HEK293 (cell line): ENCODE data around the gene ZHX3.
A peak's percentile ranks its signal among the peaks of the same experiment; 100 is the strongest.

Experiments
- CTCF ChIA-PET: fragments of 350-600 bp; formaldehyde crosslinking; extraction: SDS; loops from one replicate; lab custom pipeline; 2021; ENCODE audit warnings: antibody characterized with exemption; lab: Yijun Ruan, JAX
- POLR2A ChIA-PET: fragments of 300-600 bp; formaldehyde crosslinking; extraction: SDS; loops from one replicate; lab custom pipeline; 2020; ENCODE audit warnings: antibody characterized with exemption, inconsistent platforms; lab: Yijun Ruan, JAX
- H3K27ac ChIP-seq: fragments of 200-500 bp; sonication (Bioruptor generic); 2 replicates; pipeline ENCODE4 v1.5.1; 2014; ENCODE audit warnings: low read depth, low read length, control low read depth, inconsistent platforms; ENCODE audit errors: extremely low read depth
- H3K36me3 ChIP-seq, 2 experiments: fragments of 200-500 bp in 1 of 2; sonication (Bioruptor generic) in 1 of 2; 1 replicate in 1 of 2; 2 replicates in 1 of 2; pipeline ENCODE4 v1.5.1; 2014 to 2017; ENCODE audit warnings: inconsistent platforms in 2 of 2, low read length in 2 of 2; ENCODE audit not compliant: control insufficient read depth in 2 of 2, insufficient read depth in 1 of 2
- H3K4me1 ChIP-seq: fragments of 200-500 bp; sonication (Bioruptor generic); 2 replicates; pipeline ENCODE4 v1.5.1; 2014; ENCODE audit warnings: mild to moderate bottlenecking, low read length, inconsistent platforms; ENCODE audit not compliant: control insufficient read depth, insufficient read depth
- H3K4me3 ChIP-seq: 2 replicates; pipeline ENCODE4 v1.5.1; 2011; ENCODE audit warnings: low read depth, mild to moderate bottlenecking, control low read depth, low read length, moderate library complexity
- H3K9me3 ChIP-seq: fragments of 200-500 bp; sonication (Bioruptor generic); 2 replicates; pipeline ENCODE4 v1.5.1; 2014; ENCODE audit warnings: low read depth, low read length, inconsistent platforms; ENCODE audit not compliant: control insufficient read depth, insufficient read depth
- ELK4 ChIP-seq: IDR thresholded peaks from 2 replicates; pipeline ENCODE4 v1.6.1; 2011; ENCODE audit warnings: mild to moderate bottlenecking, low read depth, low read length, borderline replicate concordance
- GLIS1 ChIP-seq: fragments of 450-650 bp; formaldehyde crosslinking; IDR thresholded peaks from 2 replicates; pipeline ENCODE4 v1.5.1; 2016; ENCODE audit warnings: missing biosample characterization, missing genetic modification characterization
- IKZF3 ChIP-seq: fragments of 450-650 bp; IDR thresholded peaks from 2 replicates; pipeline ENCODE4 v1.5.0; 2018; ENCODE audit warnings: missing biosample characterization, mild to moderate bottlenecking, missing genetic modification characterization, moderate library complexity
- KLF1 ChIP-seq: fragments of 450-650 bp; formaldehyde crosslinking; IDR thresholded peaks from 2 replicates; pipeline ENCODE4 v1.5.1; 2016; ENCODE audit warnings: missing biosample characterization, missing genetic modification characterization
- KLF7 ChIP-seq: fragments of 450-650 bp; formaldehyde crosslinking; IDR thresholded peaks from 2 replicates; pipeline ENCODE4 v1.5.1; 2016; ENCODE audit warnings: missing biosample characterization, missing genetic modification characterization, borderline replicate concordance
- SCRT2 ChIP-seq: fragments of 450-650 bp; formaldehyde crosslinking; IDR thresholded peaks from 2 replicates; pipeline ENCODE4 v1.5.1; 2016; ENCODE audit warnings: missing biosample characterization, missing genetic modification characterization
- ZBTB17 ChIP-seq: fragments of 450-650 bp; formaldehyde crosslinking; IDR thresholded peaks from 2 replicates; pipeline ENCODE4 v1.5.1; 2016; ENCODE audit warnings: missing biosample characterization, missing genetic modification characterization
- ZBTB6 ChIP-seq: fragments of 450-650 bp; formaldehyde crosslinking; IDR thresholded peaks from 2 replicates; pipeline ENCODE4 v1.5.1; 2017; ENCODE audit warnings: missing biosample characterization, missing genetic modification characterization
- ZBTB7A ChIP-seq: fragments of 450-650 bp; formaldehyde crosslinking; IDR thresholded peaks from 2 replicates; pipeline ENCODE4 v1.5.1; 2016; ENCODE audit warnings: low read depth, missing biosample characterization, missing genetic modification characterization
- ZIC2 ChIP-seq: fragments of 450-650 bp; formaldehyde crosslinking; IDR thresholded peaks from 2 replicates; pipeline ENCODE4 v1.5.1; 2016; ENCODE audit warnings: missing biosample characterization, missing genetic modification characterization
- ZNF184 ChIP-seq: fragments of 450-650 bp; IDR thresholded peaks from 2 replicates; pipeline ENCODE4 v1.5.1; 2018; ENCODE audit warnings: missing biosample characterization, mild to moderate bottlenecking, missing genetic modification characterization
- ZNF19 ChIP-seq: fragments of 450-650 bp; formaldehyde crosslinking; IDR thresholded peaks from 2 replicates; pipeline ENCODE4; 2016; ENCODE audit warnings: missing biosample characterization, missing genetic modification characterization, low read depth
- ZNF24 ChIP-seq: fragments of 450-650 bp; formaldehyde crosslinking; IDR thresholded peaks from 2 replicates; pipeline ENCODE4 v1.5.1; 2016; ENCODE audit warnings: missing biosample characterization, missing genetic modification characterization
- ZNF350 ChIP-seq: fragments of 450-650 bp; formaldehyde crosslinking; IDR thresholded peaks from 2 replicates; pipeline ENCODE4 v1.5.0; 2017; ENCODE audit warnings: missing biosample characterization, mild to moderate bottlenecking, missing genetic modification characterization
- ZNF423 ChIP-seq: fragments of 450-650 bp; formaldehyde crosslinking; IDR thresholded peaks from 2 replicates; pipeline ENCODE4 v1.5.1; 2016; ENCODE audit warnings: missing biosample characterization, missing genetic modification characterization
- ZNF521 ChIP-seq: fragments of 450-650 bp; formaldehyde crosslinking; IDR thresholded peaks from 2 replicates; pipeline ENCODE4 v1.5.1; 2017; ENCODE audit warnings: missing biosample characterization, mild to moderate bottlenecking, missing genetic modification characterization
- ZNF530 ChIP-seq: fragments of 450-650 bp; formaldehyde crosslinking; IDR thresholded peaks from 2 replicates; pipeline ENCODE4 v1.5.1; 2016; ENCODE audit warnings: low read depth, missing biosample characterization, missing genetic modification characterization
- ZNF571 ChIP-seq: fragments of 450-650 bp; formaldehyde crosslinking; IDR thresholded peaks from 2 replicates; pipeline ENCODE4 v1.5.0; 2017; ENCODE audit warnings: missing biosample characterization, missing genetic modification characterization
- ZNF610 ChIP-seq: fragments of 450-650 bp; formaldehyde crosslinking; IDR thresholded peaks from 2 replicates; pipeline ENCODE4 v1.5.1; 2016; ENCODE audit warnings: missing biosample characterization, missing genetic modification characterization, borderline replicate concordance
- ZNF629 ChIP-seq: fragments of 450-650 bp; formaldehyde crosslinking; IDR thresholded peaks from 2 replicates; pipeline ENCODE4 v1.5.1; 2017; ENCODE audit warnings: missing biosample characterization, missing genetic modification characterization
- ZNF704 ChIP-seq: fragments of 450-650 bp; formaldehyde crosslinking; IDR thresholded peaks from 2 replicates; pipeline ENCODE4 v1.5.1; 2016; ENCODE audit warnings: missing biosample characterization, missing genetic modification characterization
- ZNF707 ChIP-seq: fragments of 450-650 bp; formaldehyde crosslinking; IDR thresholded peaks from 2 replicates; pipeline ENCODE4 v1.5.1; 2016; ENCODE audit warnings: missing biosample characterization, missing genetic modification characterization
- ZNF837 ChIP-seq: fragments of 450-650 bp; formaldehyde crosslinking; IDR thresholded peaks from 2 replicates; pipeline ENCODE4 v1.5.1; 2016; ENCODE audit warnings: missing biosample characterization, missing genetic modification characterization
- ZSCAN4 ChIP-seq: fragments of 450-650 bp; formaldehyde crosslinking; IDR thresholded peaks from 2 replicates; pipeline ENCODE4 v1.5.1; 2017; ENCODE audit warnings: missing biosample characterization, missing genetic modification characterization

The ZHX3 gene

GRCh38 chr20:41180599-41181333, 136.8 kb downstream of the ZHX3 start:
- POLR2A ChIA-PET: no interaction called here
- TF ChIP-seq ZNF423 (no peak), ZNF571 (tag by site-specific recombination) (no peak), SCRT2 (tag by site-specific recombination) (peak; percentile 72)
- Histone ChIP-seq H3K27ac (no peak overlapping the region), H3K9me3 (no peaks in the 10 kb centered on the region), H3K4me1 (no peaks in the 10 kb centered on the region), H3K4me3 (no peak overlapping the region), H3K36me3 (peaks cover 0 to 57% of the 10 kb centered on the region in 2 experiments; a peak in 1 of 3 replicates)
- CTCF ChIA-PET: interaction anchor here (1.0 kb wide), 1 partner anchor 159 kb away, joined by 4 read pairs; no protein-coding TSS in a partner anchor

GRCh38 chr20:41179961-41180360, 137.6 kb downstream of the ZHX3 start:
- no peak overlapping the region for H3K27ac ChIP-seq
- H3K9me3 ChIP-seq: no peaks in the 10 kb centered on the region
- ChIA-PET CTCF (no interaction called here), POLR2A (interaction anchor here (0.6 kb wide), 1 partner anchor 162 kb away, joined by 3 read pairs; no protein-coding TSS in a partner anchor)
- H3K4me3 ChIP-seq: no peak overlapping the region
- no peak for TF ChIP-seq ZNF19
- no peak for TF ChIP-seq ZBTB6 (tag by site-specific recombination)
- TF ChIP-seq ZBTB7A: no peak
- no peak for TF ChIP-seq KLF7 (tag by site-specific recombination)
- no peak for TF ChIP-seq ZNF610 (tag by site-specific recombination)
- TF ChIP-seq ZNF704 (tag by site-specific recombination): no peak
- no peak for TF ChIP-seq ZNF530 (tag by site-specific recombination)
- peaks cover 0 to 61% of the 10 kb centered on the region in 2 experiments; a peak in 1 of 3 replicates for H3K36me3 ChIP-seq
- H3K4me1 ChIP-seq: no peaks in the 10 kb centered on the region

- no peak overlapping the region for H3K4me3 ChIP-seq
- TF ChIP-seq GLIS1 (tag by site-specific recombination): peak; percentile 48; the same call in 1 of the 2 replicates
- no peak for TF ChIP-seq ZSCAN4
- peak; percentile 100 for TF ChIP-seq ZIC2 (tag by site-specific recombination)
- TF ChIP-seq ZBTB17: 0 out of 2 replicates have a peak, but pooled peaks have one; percentile 31
- ChIA-PET CTCF (no interaction called here), POLR2A (no interaction called here)
- H3K36me3 ChIP-seq: peaks cover 0 to 65% of the 10 kb centered on the region in 2 experiments; a peak in 1 of 3 replicates
- no peaks in the 10 kb centered on the region for H3K4me1 ChIP-seq
- no peaks in the 10 kb centered on the region for H3K9me3 ChIP-seq
- H3K27ac ChIP-seq: no peak overlapping the region
Observed at GRCh38 chr20:41178904-41179432, 138.6 kb downstream of the ZHX3 start.

GRCh38 chr20:41178495-41178894, 139.0 kb downstream of the ZHX3 start:
- no peak overlapping the region for H3K27ac ChIP-seq
- ChIA-PET CTCF (no interaction called here), POLR2A (no interaction called here)
- no peaks in the 10 kb centered on the region for H3K4me1 ChIP-seq
- H3K9me3 ChIP-seq: no peaks in the 10 kb centered on the region
- peaks cover 0 to 68% of the 10 kb centered on the region in 2 experiments; a peak in 1 of 3 replicates for H3K36me3 ChIP-seq
- no peak overlapping the region for H3K4me3 ChIP-seq
- TF ChIP-seq IKZF3 (tag by site-specific recombination): no peak
- no peak for TF ChIP-seq ZNF184 (tag by site-specific recombination)
- no peak for TF ChIP-seq KLF1 (tag by site-specific recombination)
- TF ChIP-seq ZNF571 (tag by site-specific recombination): no peak
- TF ChIP-seq ZNF350 (tag by site-specific recombination): no peak
- no peak for TF ChIP-seq ZNF707 (tag by site-specific recombination)
- TF ChIP-seq ELK4: no peak
- TF ChIP-seq ZNF629 (tag by site-specific recombination): no peak
- no peak for TF ChIP-seq ZNF837
- TF ChIP-seq ZNF521: no peak
- TF ChIP-seq ZNF24 (tag by site-specific recombination): no peak
